Measurements from ENCODE around the gene GPD1.

Gene GPD1

DNA sequence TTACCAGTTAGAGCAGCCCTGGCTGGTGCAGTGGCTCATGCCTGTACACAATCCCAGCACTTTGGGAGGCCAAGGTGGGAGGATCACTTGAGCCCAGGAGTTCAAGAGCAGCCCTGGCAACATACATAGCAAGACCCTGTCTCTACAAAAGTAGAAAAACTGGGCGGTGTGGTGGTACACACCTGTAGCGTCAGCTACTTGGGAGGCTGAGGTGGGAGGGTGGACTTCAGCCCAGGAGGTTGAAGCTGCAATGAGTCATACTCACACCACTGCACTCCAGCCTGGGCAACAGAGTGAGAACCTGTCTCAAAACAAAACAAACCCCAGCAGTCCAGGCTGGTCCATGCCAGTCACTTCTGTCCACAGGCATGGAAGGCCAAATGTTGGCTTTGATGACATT, 15.6 kb downstream of the GPD1 start:
- H2AFZ ChIP-seq (ENCODE audit: low read depth, low read length), result no peak overlapping the region
- H3K27ac ChIP-seq (ENCODE audit: low read length), result no peak overlapping the region
- no peak for TF ChIP-seq EZH2phosphoT487 (IDR thresholded peaks at IDR 0.05; ENCODE audit: low read depth)
- TF ChIP-seq, protein P1, sequence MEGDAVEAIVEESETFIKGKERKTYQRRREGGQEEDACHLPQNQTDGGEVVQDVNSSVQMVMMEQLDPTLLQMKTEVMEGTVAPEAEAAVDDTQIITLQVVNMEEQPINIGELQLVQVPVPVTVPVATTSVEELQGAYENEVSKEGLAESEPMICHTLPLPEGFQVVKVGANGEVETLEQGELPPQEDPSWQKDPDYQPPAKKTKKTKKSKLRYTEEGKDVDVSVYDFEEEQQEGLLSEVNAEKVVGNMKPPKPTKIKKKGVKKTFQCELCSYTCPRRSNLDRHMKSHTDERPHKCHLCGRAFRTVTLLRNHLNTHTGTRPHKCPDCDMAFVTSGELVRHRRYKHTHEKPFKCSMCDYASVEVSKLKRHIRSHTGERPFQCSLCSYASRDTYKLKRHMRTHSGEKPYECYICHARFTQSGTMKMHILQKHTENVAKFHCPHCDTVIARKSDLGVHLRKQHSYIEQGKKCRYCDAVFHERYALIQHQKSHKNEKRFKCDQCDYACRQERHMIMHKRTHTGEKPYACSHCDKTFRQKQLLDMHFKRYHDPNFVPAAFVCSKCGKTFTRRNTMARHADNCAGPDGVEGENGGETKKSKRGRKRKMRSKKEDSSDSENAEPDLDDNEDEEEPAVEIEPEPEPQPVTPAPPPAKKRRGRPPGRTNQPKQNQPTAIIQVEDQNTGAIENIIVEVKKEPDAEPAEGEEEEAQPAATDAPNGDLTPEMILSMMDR (IDR thresholded peaks at IDR 0.05; ENCODE audit: low read depth, low read length), result no peak
- peaks cover 4% of the 10 kb centered on the region; the same call in 1 of the 2 replicates for H4K20me1 ChIP-seq (ENCODE audit: insufficient read depth, low read length)
- no peak overlapping the region for H3K9ac ChIP-seq (ENCODE audit: low read length)
- no peaks in the 10 kb centered on the region for H3K27me3 ChIP-seq (ENCODE audit: low read depth, low read length)
- H3K4me2 ChIP-seq (ENCODE audit: low read length), result no peak overlapping the region
- no peak overlapping the region for H3K4me3 ChIP-seq (ENCODE audit: low read length)
- H3K9me3 ChIP-seq (ENCODE audit: insufficient read depth, low read length), result no peaks in the 10 kb centered on the region
- peaks cover 34% of the 10 kb centered on the region for H3K36me3 ChIP-seq (replicated peaks; ENCODE audit: low read depth, low read length)
- no peaks in the 10 kb centered on the region for H3K4me1 ChIP-seq (ENCODE audit: low read length)
- peaks cover 51% of the 10 kb centered on the region for H3K79me2 ChIP-seq (ENCODE audit: low read length)

DNA sequence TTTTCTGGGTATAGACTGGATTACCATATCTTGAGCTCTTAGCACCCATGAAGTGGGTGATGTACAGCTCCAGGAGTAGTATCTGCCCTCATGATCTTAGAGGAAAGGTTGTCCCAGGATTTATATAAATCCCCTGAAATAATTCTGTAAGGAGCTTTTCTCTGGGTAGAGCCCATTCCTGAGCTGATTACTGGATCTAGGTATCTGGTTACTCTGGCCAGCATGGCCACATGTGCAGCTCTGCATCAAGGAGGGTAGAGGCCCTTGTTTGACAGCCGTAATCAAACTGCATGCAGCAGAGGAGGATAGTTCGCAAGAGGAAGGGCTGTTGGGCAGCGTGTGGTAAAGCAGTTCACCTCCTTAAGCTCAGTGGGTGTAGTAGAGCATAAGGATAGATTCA, 16.7 kb downstream of the GPD1 start:
- Histone ChIP-seq H3K4me3 (ENCODE audit: low read length) (no peak overlapping the region), H2AFZ (ENCODE audit: low read depth, low read length) (no peak overlapping the region)

DNA sequence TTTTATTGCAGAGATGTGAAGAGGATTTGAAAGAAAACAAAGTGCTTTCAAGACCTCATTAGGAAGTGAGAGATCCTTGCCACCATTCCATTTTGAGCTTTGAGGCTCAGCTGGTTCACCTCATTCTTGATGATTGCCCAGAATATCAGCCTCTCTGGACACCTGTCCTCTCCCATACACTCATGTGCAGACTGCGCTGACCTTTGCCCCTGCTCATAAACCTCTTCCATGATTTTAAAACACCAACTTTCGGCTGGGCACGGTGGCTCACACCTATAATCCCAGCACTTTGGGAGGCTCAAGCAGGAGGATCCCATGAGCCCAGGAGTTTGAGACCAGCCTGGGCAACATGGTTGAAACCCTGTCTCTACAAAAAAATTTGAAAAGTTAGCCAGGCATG, 17.1 kb downstream of the GPD1 start:
- Histone ChIP-seq H3K79me2 (ENCODE audit: low read length) (peaks cover 37% of the 10 kb centered on the region), H3K36me3 (replicated peaks; ENCODE audit: low read depth, low read length) (peaks cover 34% of the 10 kb centered on the region), H3K9ac (ENCODE audit: low read length) (no peak overlapping the region), H3K27ac (ENCODE audit: low read length) (no peak overlapping the region), H4K20me1 (ENCODE audit: insufficient read depth, low read length) (peaks cover 4% of the 10 kb centered on the region; the same call in 1 of the 2 replicates), H3K9me3 (ENCODE audit: insufficient read depth, low read length) (no peaks in the 10 kb centered on the region), H3K4me1 (ENCODE audit: low read length) (peaks cover 10% of the 10 kb centered on the region), H3K27me3 (ENCODE audit: low read depth, low read length) (no peaks in the 10 kb centered on the region), H2AFZ (ENCODE audit: low read depth, low read length) (no peak overlapping the region), H3K4me2 (ENCODE audit: low read length) (no peak overlapping the region), H3K4me3 (ENCODE audit: low read length) (no peak overlapping the region)
- TF ChIP-seq, protein P1 (IDR thresholded peaks at IDR 0.05; ENCODE audit: low read depth, low read length), result no peak
- no peak for TF ChIP-seq EZH2phosphoT487 (IDR thresholded peaks at IDR 0.05; ENCODE audit: low read depth)

More for the DNA sequence above, 16.7 kb downstream of the GPD1 start:
- Histone ChIP-seq H3K36me3 (replicated peaks; ENCODE audit: low read depth, low read length) (peaks cover 34% of the 10 kb centered on the region), H3K4me2 (ENCODE audit: low read length) (no peak overlapping the region), H3K9ac (ENCODE audit: low read length) (no peak overlapping the region), H4K20me1 (ENCODE audit: insufficient read depth, low read length) (peaks cover 4% of the 10 kb centered on the region; the same call in 1 of the 2 replicates), H3K79me2 (ENCODE audit: low read length) (peaks cover 42% of the 10 kb centered on the region), H3K9me3 (ENCODE audit: insufficient read depth, low read length) (no peaks in the 10 kb centered on the region), H3K27ac (ENCODE audit: low read length) (no peak overlapping the region), H3K27me3 (ENCODE audit: low read depth, low read length) (no peaks in the 10 kb centered on the region), H3K4me1 (ENCODE audit: low read length) (peaks cover 6% of the 10 kb centered on the region)
- no peak for TF ChIP-seq EZH2phosphoT487 (IDR thresholded peaks at IDR 0.05; ENCODE audit: low read depth)
- TF ChIP-seq, protein P1 (IDR thresholded peaks at IDR 0.05; ENCODE audit: low read depth, low read length), result no peak

DNA sequence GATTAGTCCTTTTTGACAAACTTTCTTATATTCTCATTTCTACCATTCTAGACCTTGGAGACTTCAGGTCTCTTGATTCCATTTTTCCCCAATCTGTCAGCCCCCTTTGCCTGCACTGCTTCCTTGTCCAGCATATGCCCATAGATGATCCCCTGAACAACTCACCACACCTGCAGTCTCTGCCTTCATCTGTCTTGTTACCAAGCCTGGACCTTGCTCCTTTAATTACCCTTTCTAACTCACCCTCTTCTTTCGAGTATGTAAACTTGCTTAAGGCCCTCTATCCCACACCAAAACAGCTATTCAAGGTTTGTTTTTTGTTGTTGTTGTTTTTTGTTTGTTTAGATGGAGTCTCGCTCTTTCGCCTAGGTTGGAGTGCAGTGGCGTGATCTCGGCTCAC, 17.8 kb downstream of the GPD1 start:
- Histone ChIP-seq H3K36me3 (replicated peaks; ENCODE audit: low read depth, low read length) (peaks cover 34% of the 10 kb centered on the region), H3K4me3 (ENCODE audit: low read length) (no peak overlapping the region), H3K79me2 (ENCODE audit: low read length) (peaks cover 31% of the 10 kb centered on the region)

More for the DNA sequence above, 17.8 kb downstream of the GPD1 start:
- H3K9me3 ChIP-seq (ENCODE audit: insufficient read depth, low read length), result no peaks in the 10 kb centered on the region
- H2AFZ ChIP-seq (ENCODE audit: low read depth, low read length), result no peak overlapping the region
- H3K4me1 ChIP-seq (ENCODE audit: low read length), result peaks cover 10% of the 10 kb centered on the region
- no peak for TF ChIP-seq EZH2phosphoT487 (IDR thresholded peaks at IDR 0.05; ENCODE audit: low read depth)
- TF ChIP-seq, protein P1 (IDR thresholded peaks at IDR 0.05; ENCODE audit: low read depth, low read length), result no peak
- no peak overlapping the region for H3K9ac ChIP-seq (ENCODE audit: low read length)
- no peak overlapping the region for H3K27ac ChIP-seq (ENCODE audit: low read length)
- peaks cover 4% of the 10 kb centered on the region; the same call in 1 of the 2 replicates for H4K20me1 ChIP-seq (ENCODE audit: insufficient read depth, low read length)
- no peak overlapping the region for H3K4me2 ChIP-seq (ENCODE audit: low read length)
- no peaks in the 10 kb centered on the region for H3K27me3 ChIP-seq (ENCODE audit: low read depth, low read length)

Data from OCI-LY3 (cell line).